ENCODE data around the gene GPLD1. TPM values are rescaled to one million over a fixed set of nuclear protein-coding genes. Genes with fewer than 3 reads are reported as not detected.

Gene GPLD1
- total RNA-seq, 1 donor from 2014 or later = 3.8 TPM

DNA sequence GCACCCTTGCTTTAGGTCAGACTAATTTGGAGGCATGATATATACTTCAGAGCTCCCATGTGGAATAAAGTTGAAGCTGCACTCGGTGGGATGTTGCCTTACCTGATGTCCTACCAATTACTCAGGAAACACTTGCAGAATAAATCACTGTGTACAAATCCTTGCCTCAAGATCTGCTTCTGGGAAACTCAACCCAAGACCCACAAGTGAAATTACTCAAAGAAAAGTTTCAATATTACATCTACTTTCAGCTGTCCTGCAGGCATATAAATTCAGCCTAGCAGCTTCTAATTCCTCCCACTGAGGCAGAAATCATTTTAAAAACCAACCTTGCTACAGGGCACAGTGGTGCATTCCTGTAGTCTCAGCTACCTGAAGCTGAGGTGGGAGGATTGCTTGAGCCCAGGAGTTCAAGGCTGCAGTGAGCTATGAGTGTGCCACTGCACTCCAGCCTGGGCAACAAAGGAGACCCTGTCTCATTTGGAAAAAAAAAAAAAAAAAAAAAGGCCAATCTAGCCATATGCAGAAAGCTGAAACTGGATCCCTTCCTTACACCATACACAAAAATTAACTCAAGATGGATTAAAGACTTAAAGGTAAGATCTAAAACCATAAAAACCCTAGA is 110.8 kb downstream of the GPLD1 start:
- H3K36me3 Mint-ChIP-seq = no peaks in the 10 kb centered on the region
- no peak for DNase-seq (ENCODE audit: extremely low spot score, unreplicated experiment)

More for the DNA sequence above, 110.8 kb downstream of the GPLD1 start:
- no peak overlapping the region for H3K27ac Mint-ChIP-seq
- no peak overlapping the region for H3K4me3 Mint-ChIP-seq
- H3K27me3 Mint-ChIP-seq = no peaks in the 10 kb centered on the region
- TF ChIP-seq, protein P1, sequence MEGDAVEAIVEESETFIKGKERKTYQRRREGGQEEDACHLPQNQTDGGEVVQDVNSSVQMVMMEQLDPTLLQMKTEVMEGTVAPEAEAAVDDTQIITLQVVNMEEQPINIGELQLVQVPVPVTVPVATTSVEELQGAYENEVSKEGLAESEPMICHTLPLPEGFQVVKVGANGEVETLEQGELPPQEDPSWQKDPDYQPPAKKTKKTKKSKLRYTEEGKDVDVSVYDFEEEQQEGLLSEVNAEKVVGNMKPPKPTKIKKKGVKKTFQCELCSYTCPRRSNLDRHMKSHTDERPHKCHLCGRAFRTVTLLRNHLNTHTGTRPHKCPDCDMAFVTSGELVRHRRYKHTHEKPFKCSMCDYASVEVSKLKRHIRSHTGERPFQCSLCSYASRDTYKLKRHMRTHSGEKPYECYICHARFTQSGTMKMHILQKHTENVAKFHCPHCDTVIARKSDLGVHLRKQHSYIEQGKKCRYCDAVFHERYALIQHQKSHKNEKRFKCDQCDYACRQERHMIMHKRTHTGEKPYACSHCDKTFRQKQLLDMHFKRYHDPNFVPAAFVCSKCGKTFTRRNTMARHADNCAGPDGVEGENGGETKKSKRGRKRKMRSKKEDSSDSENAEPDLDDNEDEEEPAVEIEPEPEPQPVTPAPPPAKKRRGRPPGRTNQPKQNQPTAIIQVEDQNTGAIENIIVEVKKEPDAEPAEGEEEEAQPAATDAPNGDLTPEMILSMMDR (conservative IDR thresholded peaks at IDR 0.05) = no peak
- H3K9me3 Mint-ChIP-seq = peaks cover under 1% of the 10 kb centered on the region
- peaks cover 14% of the 10 kb centered on the region for H3K4me1 Mint-ChIP-seq (ENCODE audit: unreplicated experiment)

Other genes with a start within 250 kb of the GPLD1 start
- 5.5 and 8.7 TPM in 2 replicates for gene DCDC2, start 131.5 kb downstream of the GPLD1 start, total RNA-seq (ENCODE audit: low replicate concordance)
- gene MRS2, start 86.6 kb downstream of the GPLD1 start, total RNA-seq (ENCODE audit: low replicate concordance) = 32.1 and 43.2 TPM in 2 replicates
- 9.6 and 14.7 TPM in 2 replicates for gene ALDH5A1, start 5.4 kb upstream of the GPLD1 start, total RNA-seq (ENCODE audit: low replicate concordance)
- 0.29 and 0.39 TPM in 2 replicates for gene KIAA0319, start 156.6 kb upstream of the GPLD1 start, total RNA-seq (ENCODE audit: low replicate concordance)
- 42.6 and 44.1 TPM in 2 replicates for gene TDP2, start 177.3 kb upstream of the GPLD1 start, total RNA-seq (ENCODE audit: low replicate concordance)
- gene ACOT13, start 177.5 kb upstream of the GPLD1 start, total RNA-seq (ENCODE audit: low replicate concordance) = 22.0 and 24.7 TPM in 2 replicates
- 77.3 and 77.5 TPM in 2 replicates for gene C6orf62, start 229.6 kb upstream of the GPLD1 start, total RNA-seq (ENCODE audit: low replicate concordance)

All from type B pancreatic cell (in vitro differentiated cells).